ENCODE data around the gene PARP6.

DNA sequence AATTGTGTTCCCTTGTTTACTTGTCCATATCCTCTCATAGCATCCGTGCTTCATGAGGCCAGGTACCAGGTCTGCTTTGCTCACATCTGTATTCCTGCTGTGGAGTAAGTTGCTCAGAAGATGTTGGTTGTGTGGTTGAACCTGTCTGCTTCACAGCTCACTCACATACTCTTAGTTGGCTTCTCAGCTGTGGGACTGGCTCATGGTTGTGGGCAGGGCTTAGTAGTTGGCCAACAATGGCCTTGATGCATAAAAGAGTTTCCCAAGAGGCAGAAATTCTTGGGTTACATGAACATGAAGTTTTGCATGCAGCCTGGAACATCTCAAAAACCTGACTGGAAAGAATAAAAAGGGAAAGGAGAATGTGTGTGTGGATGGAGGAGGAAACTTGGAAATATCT lies 30.6 kb upstream of the PARP6 start:
- TF ChIP-seq BMI1 (IDR thresholded peaks at IDR 0.05; ENCODE audit: low read length), result no peak
- TF ChIP-seq CTCF (IDR thresholded peaks at IDR 0.05 in 2 of 3, conservative IDR thresholded peaks at IDR 0.05 in 1 of 3; ENCODE audit: insufficient read depth in 2 of 3, low read depth in 1 of 3, low read length in 3 of 3), result no peak
- TF ChIP-seq NR2C2 (CRISPR knock-in tag; IDR thresholded peaks at IDR 0.05), result no peak
- TF ChIP-seq NR2C2 (tag; IDR thresholded peaks at IDR 0.05), result no peak
- TF ChIP-seq GATAD2A (IDR thresholded peaks at IDR 0.05), result no peak
- no peak for TF ChIP-seq MAZ (CRISPR knock-in tag; conservative IDR thresholded peaks at IDR 0.05 in 1 of 2, IDR thresholded peaks at IDR 0.05 in 1 of 2)
- no peak for TF ChIP-seq ARID1B (IDR thresholded peaks at IDR 0.05)
- no peak for TF ChIP-seq POLR2A (conservative IDR thresholded peaks at IDR 0.05)
- TF ChIP-seq, protein P1, sequence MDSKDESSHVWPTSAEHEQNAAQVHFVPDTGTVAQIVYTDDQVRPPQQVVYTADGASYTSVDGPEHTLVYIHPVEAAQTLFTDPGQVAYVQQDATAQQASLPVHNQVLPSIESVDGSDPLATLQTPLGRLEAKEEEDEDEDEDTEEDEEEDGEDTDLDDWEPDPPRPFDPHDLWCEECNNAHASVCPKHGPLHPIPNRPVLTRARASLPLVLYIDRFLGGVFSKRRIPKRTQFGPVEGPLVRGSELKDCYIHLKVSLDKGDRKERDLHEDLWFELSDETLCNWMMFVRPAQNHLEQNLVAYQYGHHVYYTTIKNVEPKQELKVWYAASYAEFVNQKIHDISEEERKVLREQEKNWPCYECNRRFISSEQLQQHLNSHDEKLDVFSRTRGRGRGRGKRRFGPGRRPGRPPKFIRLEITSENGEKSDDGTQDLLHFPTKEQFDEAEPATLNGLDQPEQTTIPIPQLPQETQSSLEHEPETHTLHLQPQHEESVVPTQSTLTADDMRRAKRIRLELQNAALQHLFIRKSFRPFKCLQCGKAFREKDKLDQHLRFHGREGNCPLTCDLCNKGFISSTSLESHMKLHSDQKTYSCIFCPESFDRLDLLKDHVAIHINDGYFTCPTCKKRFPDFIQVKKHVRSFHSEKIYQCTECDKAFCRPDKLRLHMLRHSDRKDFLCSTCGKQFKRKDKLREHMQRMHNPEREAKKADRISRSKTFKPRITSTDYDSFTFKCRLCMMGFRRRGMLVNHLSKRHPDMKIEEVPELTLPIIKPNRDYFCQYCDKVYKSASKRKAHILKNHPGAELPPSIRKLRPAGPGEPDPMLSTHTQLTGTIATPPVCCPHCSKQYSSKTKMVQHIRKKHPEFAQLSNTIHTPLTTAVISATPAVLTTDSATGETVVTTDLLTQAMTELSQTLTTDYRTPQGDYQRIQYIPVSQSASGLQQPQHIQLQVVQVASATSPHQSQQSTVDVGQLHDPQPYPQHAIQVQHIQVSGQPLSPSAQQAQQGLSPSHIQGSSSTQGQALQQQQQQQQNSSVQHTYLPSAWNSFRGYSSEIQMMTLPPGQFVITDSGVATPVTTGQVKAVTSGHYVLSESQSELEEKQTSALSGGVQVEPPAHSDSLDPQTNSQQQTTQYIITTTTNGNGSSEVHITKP (IDR thresholded peaks at IDR 0.05; ENCODE audit: partially characterized antibody), result no peak
- TF ChIP-seq CEBPB (tag; IDR thresholded peaks at IDR 0.05), result no peak
- no peak for TF ChIP-seq PML (IDR thresholded peaks at IDR 0.05; ENCODE audit: low read length)
- TF ChIP-seq ADNP (tag; IDR thresholded peaks at IDR 0.05), result no peak
